HG02610 (cell line): ENCODE data around the gene ENTR1.

Experiments
- ATAC-seq: cut with Tn5 transposase; IDR thresholded peaks from one replicate; pipeline ENCODE4 v1.9.1; 2021; ENCODE audit warnings: mild to moderate bottlenecking, moderate library complexity; ENCODE audit not compliant: unreplicated experiment

ENTR1 gene

GRCh38 chr9:136379891-136380290 is 30.5 kb downstream of the ENTR1 start:
- ATAC-seq: no peak

- ATAC-seq: no peak
Measured at GRCh38 chr9:136379401-136379800, 31.0 kb downstream of the ENTR1 start.

GRCh38 chr9:136379003-136379287 is 31.5 kb downstream of the ENTR1 start:
- ATAC-seq: no peak

GRCh38 chr9:136378170-136379002 is 32.0 kb downstream of the ENTR1 start:
- ATAC-seq: no peak

- no peak for ATAC-seq
Measured at GRCh38 chr9:136377341-136378169, 32.9 kb downstream of the ENTR1 start.

GRCh38 chr9:136376457-136376856 is 34.0 kb downstream of the ENTR1 start:
- ATAC-seq: no peak

GRCh38 chr9:136375096-136375495 is 35.3 kb downstream of the ENTR1 start:
- ATAC-seq: no peak

- ATAC-seq: no peak
Measured at GRCh38 chr9:136374183-136374575, 36.2 kb downstream of the ENTR1 start.

GRCh38 chr9:136373300-136374182 is 36.9 kb downstream of the ENTR1 start, which contains the start of gene CARD9:
Gene CARD9 (minus strand): TSS chr9:136373669. CDS start chr9:136372078, 1,591 bp downstream.
- no peak for ATAC-seq

- ATAC-seq: no peak
Measured at GRCh38 chr9:136372561-136373299, 37.7 kb downstream of the ENTR1 start.

GRCh38 chr9:136372006-136372405 is 38.4 kb downstream of the ENTR1 start:
- no peak for ATAC-seq

GRCh38 chr9:136371533-136371880 is 38.9 kb downstream of the ENTR1 start:
- ATAC-seq: no peak

GRCh38 chr9:136370687-136371532 is 39.5 kb downstream of the ENTR1 start:
- ATAC-seq: no peak

- ATAC-seq: no peak
Measured at GRCh38 chr9:136370037-136370436, 40.4 kb downstream of the ENTR1 start.

- no peak for ATAC-seq
Measured at GRCh38 chr9:136368190-136368589, 42.2 kb downstream of the ENTR1 start.

GRCh38 chr9:136367296-136368145 is 42.9 kb downstream of the ENTR1 start:
- ATAC-seq: no peak

- ATAC-seq: no peak
Measured at GRCh38 chr9:136366826-136367225, 43.6 kb downstream of the ENTR1 start.

GRCh38 chr9:136365775-136366222 is 44.6 kb downstream of the ENTR1 start:
- no peak for ATAC-seq
